Activated CD8-positive, alpha-beta memory T cell treated with anti-CD3 and anti-CD28 coated beads for 1 hour (primary cell): ENCODE data around the gene SLC44A1.

Source experiments
- DNase-seq, 2 donors: peaks; one replicate each; pipeline ENCODE4 v3.0.0-alpha.2; 2020; ENCODE audit warnings: low read depth in 1 of 2; ENCODE audit errors: extremely low read depth in 1 of 2

The SLC44A1 gene

GRCh38 chr9:105269593-105269992 is 25.1 kb downstream of the SLC44A1 start:
- DNase-seq, result no peak

DNA sequence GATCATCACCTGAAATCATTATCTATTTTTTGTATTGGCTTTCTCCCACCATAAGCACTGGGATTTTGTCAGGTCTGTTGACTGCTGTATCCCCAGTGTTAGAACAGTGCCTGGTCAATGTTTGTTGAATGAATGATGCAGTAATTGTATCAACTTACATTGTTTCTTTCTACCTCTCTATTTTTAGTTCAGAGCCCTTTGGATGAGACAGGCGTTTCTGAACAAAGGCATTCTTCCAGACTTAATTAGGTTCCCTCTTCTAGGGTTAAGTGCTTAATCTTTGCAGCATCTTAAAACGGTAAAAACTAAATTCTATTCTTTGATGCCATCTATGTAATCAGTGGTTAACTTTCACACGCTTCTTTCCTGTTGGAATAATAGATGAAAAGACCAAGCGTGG is 26.3 kb downstream of the SLC44A1 start:
- DNase-seq, result no peak

DNA sequence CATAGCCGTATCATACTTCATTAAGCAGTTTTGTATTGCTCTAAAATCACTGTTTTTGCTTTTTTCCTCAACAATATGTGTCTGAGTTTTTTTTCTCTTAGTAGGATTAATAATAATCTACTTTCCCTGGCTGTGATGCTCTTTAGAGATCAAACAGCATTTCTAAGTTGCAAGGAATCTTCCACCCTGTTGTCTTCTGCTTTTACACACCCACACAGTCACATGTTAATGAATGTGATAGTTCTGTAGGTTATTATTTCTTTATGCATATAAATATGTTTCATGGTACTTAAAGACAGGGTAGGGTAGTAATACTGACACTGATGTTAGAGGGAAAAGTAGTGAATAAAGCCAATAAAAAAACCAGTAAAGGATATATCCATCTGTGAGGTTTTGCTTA is 29.3 kb downstream of the SLC44A1 start:
- DNase-seq, result no peak

- DNase-seq, result no peak
Observed at GRCh38 chr9:105275111-105275510, 30.7 kb downstream of the SLC44A1 start.

DNA sequence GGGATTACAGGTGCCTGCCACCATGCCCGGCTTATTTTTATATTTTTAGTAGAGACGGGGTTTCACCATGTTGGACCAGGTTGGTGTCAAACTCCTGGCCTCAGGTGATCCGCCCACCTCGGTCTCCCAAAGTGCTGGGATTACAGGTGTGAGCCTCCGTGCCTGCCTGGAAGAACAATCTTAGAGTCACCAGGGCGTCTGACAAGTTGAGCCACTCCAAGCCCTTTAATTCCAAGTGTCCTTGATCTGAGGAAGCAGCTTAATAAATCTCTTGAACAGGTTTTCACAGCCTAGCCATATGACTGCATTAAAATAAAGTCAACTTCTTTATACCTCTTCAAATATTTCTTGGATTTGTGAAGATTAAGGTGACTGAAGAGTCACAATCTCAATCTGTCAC is 31.5 kb downstream of the SLC44A1 start:
- DNase-seq, result no peak

DNA sequence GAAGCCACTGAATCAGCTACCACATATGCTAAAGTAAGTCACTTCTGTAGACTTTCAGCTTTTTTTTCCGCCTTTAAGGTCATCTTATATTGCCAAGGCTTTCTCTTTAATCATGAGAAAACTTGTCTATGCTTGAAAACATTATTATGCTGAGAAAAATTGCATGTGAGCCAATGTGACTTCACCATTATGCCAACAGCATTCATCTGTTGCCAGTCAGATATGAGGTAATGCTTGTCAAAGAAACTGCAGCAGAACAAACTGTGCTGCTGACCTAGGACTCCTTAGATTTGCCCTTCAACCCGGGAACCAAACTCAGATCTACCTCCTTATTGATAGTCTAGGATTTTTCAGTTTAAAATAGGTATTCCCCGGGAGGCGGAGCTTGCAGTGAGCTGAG is 34.3 kb downstream of the SLC44A1 start:
- DNase-seq, result no peak

DNA sequence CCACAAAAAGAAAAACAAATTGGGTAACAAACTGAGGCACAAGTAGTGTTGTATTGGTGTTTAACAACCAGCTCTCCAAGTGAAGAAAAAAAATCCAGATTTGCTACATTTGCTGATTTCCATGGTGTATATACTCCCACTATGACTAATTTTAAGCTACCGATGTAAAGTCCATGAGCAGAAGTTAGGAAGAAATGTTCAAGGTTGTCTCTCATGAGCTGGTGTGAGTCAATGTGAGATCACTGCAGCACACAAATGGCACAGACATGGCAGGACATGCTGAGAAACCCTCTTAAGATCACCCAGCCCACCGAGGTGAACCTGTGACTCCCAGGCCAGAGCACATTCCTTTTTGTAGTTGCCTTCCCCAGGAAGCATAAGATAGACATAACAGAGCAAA is 36.2 kb downstream of the SLC44A1 start:
- DNase-seq, result no peak

GRCh38 chr9:105281272-105281671 is 36.8 kb downstream of the SLC44A1 start:
- DNase-seq, result no peak

DNA sequence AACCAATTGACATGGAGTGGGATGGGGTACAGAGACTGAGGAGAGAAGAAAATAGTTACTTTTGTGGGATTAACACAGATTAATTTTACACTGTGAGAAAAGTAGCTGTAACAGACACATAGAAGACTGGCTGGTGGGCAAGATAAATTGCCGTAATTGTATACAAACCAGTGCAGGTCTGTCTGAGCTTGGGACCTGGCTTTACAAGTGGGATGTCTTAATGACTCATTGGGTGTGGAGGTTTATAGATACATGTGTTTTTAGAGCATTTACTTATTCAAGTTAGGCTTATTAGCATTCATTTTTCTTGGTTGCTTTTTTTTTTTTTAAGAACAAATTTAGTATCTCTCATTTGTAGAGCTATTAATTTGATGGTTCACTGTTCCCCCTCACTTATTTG is 37.5 kb downstream of the SLC44A1 start:
- DNase-seq, result no peak

DNA sequence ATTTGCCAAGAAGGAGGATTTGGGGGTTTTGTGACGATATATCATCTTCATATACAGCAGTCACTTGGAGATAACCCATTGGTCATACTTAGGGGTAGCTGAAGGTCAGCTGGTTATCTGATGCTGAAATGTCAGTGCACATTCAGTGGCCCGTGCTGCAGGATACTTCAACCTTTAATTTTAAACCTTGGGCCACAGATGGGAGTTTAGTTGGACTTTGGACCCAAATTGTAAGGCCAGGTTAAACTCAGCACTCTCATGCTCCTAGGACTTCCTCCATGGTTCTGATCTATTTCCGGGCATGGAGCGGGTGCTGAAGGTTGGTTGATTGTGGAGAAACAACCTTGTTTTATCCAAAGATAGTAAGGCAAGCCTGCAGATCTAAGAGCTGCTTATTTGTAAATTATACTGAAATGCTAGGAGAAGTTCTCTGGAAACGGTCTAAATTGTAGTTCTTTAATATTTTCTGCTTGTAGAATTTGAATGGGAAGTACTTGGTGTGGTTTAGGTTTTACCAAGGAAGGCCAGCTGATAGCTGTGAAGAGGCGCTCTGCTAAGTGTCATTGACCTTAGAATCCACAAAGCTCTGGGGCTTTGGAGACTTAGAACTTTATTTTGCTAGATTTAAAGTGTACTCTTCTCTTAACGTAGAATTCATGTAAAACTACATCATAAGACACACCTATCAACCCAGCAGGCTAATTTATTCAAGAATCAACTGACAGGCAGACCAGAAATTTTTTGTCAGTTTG is 38.6 kb downstream of the SLC44A1 start:
- DNase-seq, result no peak

DNA sequence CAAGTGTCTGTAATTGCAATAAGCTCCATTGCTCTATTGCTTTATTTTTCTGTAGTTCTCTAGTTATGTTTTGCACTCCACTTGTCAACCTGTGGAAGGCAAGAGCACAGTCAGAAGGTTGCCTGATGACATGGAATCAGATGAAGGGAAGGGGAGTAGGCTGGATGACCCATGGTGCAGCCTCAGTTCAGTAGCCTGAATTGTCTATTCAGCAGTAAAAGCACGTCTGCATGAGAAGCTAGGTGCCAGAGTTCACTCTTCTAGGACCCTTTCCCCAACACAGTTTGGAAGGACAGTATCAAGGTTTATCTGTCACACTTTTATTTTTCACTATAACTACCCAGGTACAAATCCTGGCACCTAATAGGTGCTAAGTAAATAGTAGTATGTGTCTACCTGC is 39.3 kb downstream of the SLC44A1 start:
- no peak for DNase-seq

DNA sequence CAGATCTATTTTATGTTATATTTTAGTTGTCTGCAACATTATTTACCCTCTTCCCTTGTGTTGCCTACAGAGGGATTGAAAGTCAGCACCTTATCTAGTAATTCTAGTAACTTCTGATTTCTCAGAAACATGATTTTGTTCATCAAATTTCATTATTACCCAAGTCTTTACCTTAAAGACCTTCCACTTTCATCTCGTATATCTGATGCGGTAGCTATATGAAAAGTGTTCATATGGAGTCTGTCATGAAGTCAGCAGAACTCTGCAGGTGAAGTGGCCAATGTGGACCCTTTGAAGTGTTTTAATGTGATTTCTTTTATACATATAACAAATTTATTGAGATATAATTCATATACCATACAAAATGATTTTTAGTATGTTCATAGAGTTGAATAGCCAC is 40.0 kb downstream of the SLC44A1 start:
- DNase-seq, result no peak

- DNase-seq, result no peak
Observed at GRCh38 chr9:105286098-105286497, 41.6 kb downstream of the SLC44A1 start.

DNA sequence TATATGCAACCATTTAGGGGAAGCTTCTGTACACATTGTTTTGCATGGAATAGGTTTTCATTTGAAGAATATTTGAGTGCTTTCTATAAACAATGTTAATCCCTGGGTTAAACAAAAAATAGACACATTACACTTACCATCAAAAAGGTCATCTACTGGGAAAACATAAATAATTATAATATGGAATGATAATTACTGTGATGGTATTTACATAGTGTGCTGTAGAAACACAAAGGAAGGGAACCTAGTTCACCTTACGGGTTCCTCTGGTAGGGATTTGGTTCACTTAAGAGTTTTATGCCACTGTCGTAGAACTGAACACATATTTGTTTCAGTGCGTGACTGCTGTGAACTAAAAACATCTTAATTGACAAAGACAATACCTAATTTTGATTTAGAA is 44.9 kb downstream of the SLC44A1 start:
- DNase-seq, result no peak

DNA sequence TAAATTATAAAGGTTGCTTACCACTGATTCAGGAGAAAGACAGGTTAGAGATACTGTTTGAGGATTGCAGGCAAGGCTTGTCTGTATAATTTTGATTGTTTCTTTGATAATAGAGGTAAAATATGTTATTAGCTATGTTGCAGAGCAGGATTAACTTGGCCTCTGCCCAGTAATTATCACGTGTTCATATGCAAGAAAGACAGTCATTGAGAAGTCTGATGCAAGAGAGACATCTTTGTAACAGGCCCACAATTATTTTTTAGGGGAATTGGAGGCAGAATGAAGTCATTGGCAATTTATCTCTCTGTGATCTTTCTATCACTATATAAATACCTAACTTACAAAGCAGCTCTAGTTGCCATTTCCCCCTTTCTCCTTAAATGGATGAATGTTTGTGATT is 46.0 kb downstream of the SLC44A1 start:
- no peak for DNase-seq

DNA sequence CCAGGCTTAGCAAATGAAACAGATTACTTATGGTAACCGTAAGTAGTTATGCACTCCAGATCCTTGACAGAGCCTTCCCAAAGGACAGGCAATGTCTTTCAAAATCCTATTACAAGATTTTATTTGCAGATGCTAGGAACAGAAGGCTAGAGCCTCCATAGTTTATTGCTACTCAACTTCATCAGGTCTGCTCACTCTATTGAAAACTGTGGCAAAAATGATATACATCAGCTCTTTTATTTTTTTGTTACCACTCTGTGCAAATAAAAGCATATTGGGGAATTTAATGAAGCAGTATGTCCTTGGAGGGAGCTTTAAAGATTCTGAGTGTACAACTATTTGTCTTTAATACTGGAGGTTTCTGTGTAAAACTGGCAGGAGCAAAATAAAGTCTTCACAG is 46.5 kb downstream of the SLC44A1 start:
- DNase-seq, result no peak

GRCh38 chr9:105291422-105291859 is 47.0 kb downstream of the SLC44A1 start:
- no peak for DNase-seq

DNA sequence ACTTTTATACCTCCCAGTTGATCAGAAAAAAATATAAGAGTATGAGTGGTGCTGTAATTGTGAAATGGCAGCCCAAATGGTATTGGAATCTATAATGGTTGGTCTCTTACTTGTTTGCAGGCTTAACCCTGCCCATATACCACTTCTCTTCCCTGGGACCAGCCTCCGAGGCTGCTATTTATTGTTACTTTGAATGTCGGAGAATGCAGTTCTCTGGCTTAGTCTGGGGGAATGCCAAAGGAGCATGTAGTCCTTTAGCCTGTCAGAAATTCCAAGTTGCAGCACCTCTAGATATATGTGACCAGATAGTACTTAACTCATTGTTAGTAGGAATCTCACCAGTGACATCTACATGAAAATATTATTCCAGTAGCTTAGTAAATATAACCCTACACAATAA is 47.5 kb downstream of the SLC44A1 start:
- DNase-seq, result no peak

- no peak for DNase-seq
Observed at GRCh38 chr9:105293408-105293807, 49.0 kb downstream of the SLC44A1 start.

DNA sequence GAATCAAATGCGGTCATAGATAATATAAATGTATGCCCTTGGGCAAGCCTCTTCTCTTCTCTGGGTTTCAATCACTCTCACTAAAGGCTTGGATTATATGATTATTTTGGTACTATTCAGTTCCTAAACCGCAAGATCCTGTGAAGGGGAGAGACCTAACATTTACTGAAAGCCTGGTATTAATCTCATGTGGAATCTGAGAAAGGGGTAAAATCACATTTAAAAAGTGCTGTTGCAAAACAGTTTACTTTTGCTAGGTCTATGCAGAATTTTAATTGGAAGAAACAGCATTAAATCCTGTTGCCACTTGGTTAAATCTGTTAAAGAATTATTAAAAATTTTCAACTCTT is 50.7 kb downstream of the SLC44A1 start:
- DNase-seq, result no peak

DNA sequence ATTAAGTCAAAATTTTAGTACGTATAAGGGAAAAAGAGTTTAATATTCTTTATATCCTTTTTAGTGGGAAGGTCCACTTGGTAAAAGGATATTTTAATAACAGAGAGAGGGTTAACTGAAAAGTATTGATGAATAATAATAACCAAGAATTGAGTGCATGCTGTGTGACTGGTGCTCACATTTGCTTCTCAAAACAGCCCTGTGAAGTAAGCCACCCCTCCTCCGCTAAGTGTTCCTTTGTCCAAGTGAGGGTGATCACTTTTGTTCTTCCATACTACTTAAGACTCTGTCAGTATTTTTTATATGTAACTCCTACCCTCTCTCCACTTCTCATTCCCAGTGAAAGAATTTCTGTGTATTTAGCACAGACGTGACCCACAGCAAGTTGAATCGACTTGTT is 51.5 kb downstream of the SLC44A1 start:
- DNase-seq, result no peak

GRCh38 chr9:105296445-105296844 is 52.0 kb downstream of the SLC44A1 start:
- no peak for DNase-seq

DNA sequence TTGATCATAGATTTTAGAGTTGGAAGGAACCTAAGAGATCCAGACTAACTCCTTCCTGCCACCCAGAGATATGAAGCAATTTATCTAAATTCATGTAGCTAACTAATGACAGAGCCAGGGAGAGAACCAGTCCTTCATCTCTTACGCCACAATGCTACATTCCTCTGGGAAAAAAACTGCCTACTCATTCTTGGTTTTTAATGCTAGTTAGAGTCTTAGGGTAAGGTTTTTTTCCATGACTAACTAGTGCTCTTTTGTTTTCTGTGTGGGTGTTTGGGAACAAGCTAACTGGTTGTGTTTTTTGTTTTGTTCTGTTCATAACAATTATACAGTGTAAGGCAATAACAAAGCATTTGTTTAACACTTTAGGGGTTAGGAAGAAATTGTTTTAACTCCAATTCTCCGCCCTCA is 52.4 kb downstream of the SLC44A1 start:
- DNase-seq, result no peak
